HepG2 (cell line): ENCODE results near the gene SLC34A3. TPM values are rescaled to one million over a fixed set of nuclear protein-coding genes. Genes with fewer than 3 reads are reported as not detected.

Source experiments
- DPF2 ChIP-seq: sonication (generic); formaldehyde crosslinking; IDR thresholded peaks from 2 replicates; pipeline ENCODE4 v1.4.0; 2020; ENCODE audit warnings: mild to moderate bottlenecking, low read depth, missing genetic modification reagents, borderline replicate concordance
- GLI4 ChIP-seq: sonication (generic); formaldehyde crosslinking; IDR thresholded peaks from 2 replicates; pipeline ENCODE4 v1.5.1; 2020; ENCODE audit warnings: missing genetic modification reagents, mild to moderate bottlenecking, moderate library complexity, borderline replicate concordance
- HNF4A ChIP-seq: sonication (generic); formaldehyde crosslinking; IDR thresholded peaks from 2 replicates; pipeline ENCODE4 v1.4.0; 2020; ENCODE audit warnings: missing genetic modification reagents
- HNF4G ChIP-seq, 2 experiments: sonication (generic) in 1 of 2; formaldehyde crosslinking in 1 of 2; IDR thresholded peaks; 2 replicates each; pipeline versions ENCODE4 v1.4.0 to v1.6.1; 2011 to 2020; ENCODE audit warnings: borderline replicate concordance in 2 of 2, low read depth in 2 of 2, mild to moderate bottlenecking in 2 of 2, low read length in 1 of 2, missing genetic modification reagents in 1 of 2, moderate library complexity in 1 of 2
- HOXA3 ChIP-seq: sonication (generic); formaldehyde crosslinking; IDR thresholded peaks from 2 replicates; pipeline ENCODE4 v1.5.0; 2020; ENCODE audit warnings: missing genetic modification reagents
- HOXA5 ChIP-seq: sonication (generic); formaldehyde crosslinking; IDR thresholded peaks from 2 replicates; pipeline ENCODE4 v1.4.0; 2020; ENCODE audit warnings: missing genetic modification reagents
- MAFF ChIP-seq: IDR thresholded peaks from 2 replicates; pipeline ENCODE4 v1.6.1; 2011; ENCODE audit warnings: low read depth, low read length, improper control_type of control experiment
- MED1 ChIP-seq: sonication (generic); formaldehyde crosslinking; IDR thresholded peaks from 2 replicates; pipeline ENCODE4 v1.4.0; 2020; ENCODE audit warnings: missing genetic modification reagents
- MLX ChIP-seq: IDR thresholded peaks from 2 replicates; pipeline ENCODE4 v1.6.1; 2016
- NRL ChIP-seq: sonication (generic); formaldehyde crosslinking; IDR thresholded peaks from 2 replicates; pipeline ENCODE4 v1.5.0; 2020; ENCODE audit warnings: missing genetic modification reagents, mild to moderate bottlenecking, moderate library complexity, borderline replicate concordance
- RNF2 ChIP-seq: fragments of 450-650 bp; conservative IDR thresholded peaks from 2 replicates; pipeline ENCODE4 v1.6.1; 2016; ENCODE audit warnings: low read depth
- WIZ ChIP-seq: sonication (generic); formaldehyde crosslinking; IDR thresholded peaks from 2 replicates; pipeline ENCODE4 v1.5.1; 2020; ENCODE audit warnings: mild to moderate bottlenecking, missing genetic modification reagents
- ZFX ChIP-seq: sonication (generic); formaldehyde crosslinking; IDR thresholded peaks from 2 replicates; pipeline ENCODE4 v1.4.0; 2020; ENCODE audit warnings: mild to moderate bottlenecking, low read depth, missing genetic modification reagents, moderate library complexity
- ZGPAT ChIP-seq: IDR thresholded peaks from 2 replicates; pipeline ENCODE4 v1.6.1; 2016; ENCODE audit warnings: mild to moderate bottlenecking
- ZNF264 ChIP-seq: sonication (generic); formaldehyde crosslinking; IDR thresholded peaks from 2 replicates; pipeline ENCODE4 v1.4.0; 2020; ENCODE audit warnings: missing genetic modification reagents
- ZNF275 ChIP-seq: sonication (generic); formaldehyde crosslinking; IDR thresholded peaks from 2 replicates; pipeline ENCODE4 v1.8.0; 2022; ENCODE audit warnings: missing genetic modification reagents, mild to moderate bottlenecking, inconsistent platforms, borderline replicate concordance
- ZNF580 ChIP-seq: IDR thresholded peaks from 2 replicates; pipeline ENCODE4 v1.6.1; 2016; ENCODE audit warnings: low read depth, borderline replicate concordance
- ZSCAN21 ChIP-seq: sonication (generic); formaldehyde crosslinking; IDR thresholded peaks from 2 replicates; pipeline ENCODE4 v1.8.0; 2022; ENCODE audit warnings: mild to moderate bottlenecking, missing genetic modification reagents, moderate library complexity, borderline replicate concordance
- ZSCAN5A ChIP-seq: sonication (generic); formaldehyde crosslinking; IDR thresholded peaks from 2 replicates; pipeline ENCODE4 v1.8.0; 2022; ENCODE audit warnings: mild to moderate bottlenecking, missing genetic modification reagents, borderline replicate concordance
- polyA plus RNA-seq, 8 experiments: library from polyadenylated mRNA; depleted of rRNA in 3 of 8; stranded (reverse) in 7 of 8; unstranded in 1 of 8; fragments of >200 nt; fragmentation: Illumina TruSeq in 4 of 8; extraction: Trizol in 4 of 8; gene quantifications; 2 replicates each; pipeline versions ENCODE4 v1.2.1 to v1.2.3, GENCODE V29; 2011 to 2016; ENCODE audit warnings: low read depth in 4 of 8, missing spikeins in 1 of 8, mixed read lengths in 1 of 8; ENCODE audit not compliant: insufficient read depth in 1 of 8
- total RNA-seq, 5 experiments: library from RNA; depleted of rRNA; stranded (reverse); fragments of >200 nt; fragmentation: Illumina TruSeq; extraction: Trizol; gene quantifications; 2 replicates each; pipeline ENCODE4 v1.2.3, GENCODE V29; 2016; ENCODE audit warnings: low read depth in 1 of 5

The SLC34A3 gene
- total and polyA plus RNA-seq, 2 of the 13 experiments (the other 11 are each of a cell fraction or from before 2014, with no cell fraction given), result 0.07 to 1.0 TPM

GRCh38 chr9:137235424-137236237 is 4.9 kb downstream of the SLC34A3 start (continued):
- TF ChIP-seq ZNF264 (CRISPR knock-in tag), result peak; percentile 47; the same call in 1 of the 2 replicates
- no peak for TF ChIP-seq DPF2 (CRISPR knock-in tag)
- TF ChIP-seq HOXA5, result no peak
- TF ChIP-seq WIZ, result no peak
- TF ChIP-seq HOXA3 (CRISPR knock-in tag), result peak; percentile 66; the same call in 1 of the 2 replicates
- peak; percentile 72; the same call in 1 of the 2 replicates for TF ChIP-seq ZNF580
- TF ChIP-seq MAFF, result no peak
- peak; percentile 29; the same call in 1 of the 2 replicates for TF ChIP-seq ZSCAN21 (CRISPR knock-in tag)
- peak; percentile 12; the same call in 1 of the 2 replicates for TF ChIP-seq NRL
- no peak for TF ChIP-seq ZNF275
- TF ChIP-seq GLI4 (CRISPR knock-in tag), result no peak
- peak; percentile 8; the same call in 1 of the 2 replicates for TF ChIP-seq ZFX (CRISPR knock-in tag)
- TF ChIP-seq HNF4G (IDR thresholded peaks at IDR 0.05; ENCODE audit: borderline replicate concordance, low read depth, low read length), result peak; percentile 44; the same call in 1 of the 2 replicates
- TF ChIP-seq HNF4G (CRISPR knock-in tag; IDR thresholded peaks at IDR 0.05; ENCODE audit: borderline replicate concordance, low read depth), result no peak
- peak; percentile 38; the same call in 1 of the 2 replicates for TF ChIP-seq HNF4A (CRISPR knock-in tag)
- TF ChIP-seq ZGPAT (CRISPR knock-in tag), result no peak
- TF ChIP-seq ZSCAN5A (CRISPR knock-in tag), result 0 out of 2 replicates have a peak, but pooled peaks have one; percentile 43
- no peak for TF ChIP-seq RNF2
- TF ChIP-seq MLX (CRISPR knock-in tag), result peak; percentile 78; the same call in 1 of the 2 replicates
- TF ChIP-seq MED1, result peak; percentile 71
